Measurements from ENCODE around the gene NDFIP2. TPM values are rescaled to one million over a fixed set of nuclear protein-coding genes. Genes with fewer than 3 reads are reported as not detected.
"Not testable (repeated sequence)": the region's sequence is repeated elsewhere in the genome, so short reads cannot be mapped to it uniquely, and the experiment has no call there.

NDFIP2 gene
- total RNA-seq, 2 donors from 2014 or later, result 107 to 152 TPM

DNA sequence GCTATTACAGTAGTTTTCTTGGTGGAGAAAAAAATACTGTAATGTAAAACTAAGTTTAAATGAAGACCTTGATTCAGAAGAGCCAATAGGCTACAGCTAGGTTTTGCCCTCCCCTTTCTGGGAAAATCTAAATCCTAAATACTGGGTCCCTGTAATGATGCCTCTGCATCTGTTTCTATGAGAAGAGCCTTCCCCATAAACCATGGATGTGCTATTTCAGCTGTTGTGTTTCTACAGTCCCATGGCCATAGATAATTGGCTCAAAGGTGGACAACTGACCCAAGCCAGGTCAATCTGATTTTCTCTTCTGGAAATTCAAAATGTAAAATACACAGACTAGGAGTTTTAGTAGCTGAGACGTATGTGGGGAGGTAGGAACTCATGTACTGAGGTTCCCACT is 101.9 kb downstream of the NDFIP2 start:
- Mint-ChIP-seq H3K27ac (no peak overlapping the region), H3K9me3 (peaks cover 0 to 4% of the 10 kb centered on the region in 2 donors), H3K36me3 (no peaks in the 10 kb centered on the region)
- DNase-seq (ENCODE audit: low spot score in 2 of 2) (no peak), ATAC-seq (no peak)

DNA sequence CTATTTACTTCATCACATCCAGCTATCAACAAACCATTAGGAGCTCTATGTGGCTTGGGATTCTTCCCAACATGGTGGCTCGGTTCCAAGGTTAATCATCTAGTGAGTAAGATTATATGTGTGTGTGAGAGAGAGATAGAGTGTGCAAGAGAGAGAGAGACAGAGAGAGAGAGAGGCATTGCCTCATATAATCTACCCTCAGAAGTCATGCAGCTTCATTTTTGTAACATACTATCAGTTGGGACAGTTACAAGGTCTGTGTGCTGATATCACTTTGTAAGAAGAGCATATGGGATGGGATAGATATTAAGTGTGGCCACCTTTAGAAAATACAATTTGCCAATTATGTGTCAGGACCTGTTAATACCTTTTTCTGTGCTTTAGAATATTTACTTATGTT is 104.1 kb downstream of the NDFIP2 start:
- no peak for ATAC-seq
- H3K9me3 Mint-ChIP-seq, result peaks cover 4 to 7% of the 10 kb centered on the region in 2 donors
- DNase-seq (ENCODE audit: low spot score in 2 of 2), result no peak
- H3K36me3 Mint-ChIP-seq, result no peaks in the 10 kb centered on the region
- H3K27ac Mint-ChIP-seq, result no peak overlapping the region

DNA sequence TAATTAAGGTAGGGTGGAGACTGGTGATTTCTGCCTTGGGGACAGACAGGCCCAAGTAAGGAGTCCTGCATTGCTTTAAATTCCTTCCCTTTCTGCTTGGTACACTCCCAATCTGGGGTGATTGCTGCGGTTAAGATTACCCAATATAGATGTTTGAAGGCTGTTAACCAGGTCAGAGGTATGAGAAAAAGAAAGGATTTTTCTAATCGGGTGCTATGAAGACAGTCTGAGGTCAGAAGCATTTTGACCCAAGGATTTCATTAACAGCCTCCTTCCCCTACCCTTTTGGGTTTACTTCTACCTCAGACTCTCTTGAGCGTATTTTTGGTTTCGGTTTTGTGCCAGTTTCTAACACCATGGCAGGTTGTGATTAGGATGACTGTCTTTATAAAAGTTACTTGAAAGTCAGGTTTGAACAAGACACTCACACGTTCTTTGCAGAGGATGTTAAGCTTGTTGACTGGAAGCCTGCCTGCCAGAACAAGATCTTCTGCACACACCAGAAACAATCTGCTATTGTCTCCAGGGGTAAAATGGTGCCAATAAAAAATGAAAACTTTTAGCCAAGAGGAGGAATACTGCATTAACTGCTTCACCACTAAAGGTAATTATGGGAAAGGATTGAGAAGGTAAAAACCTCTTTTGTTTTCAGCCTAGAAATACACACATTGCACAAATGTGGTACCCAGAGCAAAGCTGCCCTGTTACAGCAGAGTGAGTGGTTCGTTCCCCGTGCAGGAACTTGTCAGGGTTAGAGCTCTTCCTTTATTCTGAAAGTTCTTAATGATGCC is 108.8 kb downstream of the NDFIP2 start:
- H3K27ac Mint-ChIP-seq, result no peak overlapping the region
- H3K36me3 Mint-ChIP-seq, result no peaks in the 10 kb centered on the region
- DNase-seq (ENCODE audit: low spot score in 2 of 2) (no peak), ATAC-seq (no peak)
- peaks cover 3 to 7% of the 10 kb centered on the region in 2 donors for H3K9me3 Mint-ChIP-seq

DNA sequence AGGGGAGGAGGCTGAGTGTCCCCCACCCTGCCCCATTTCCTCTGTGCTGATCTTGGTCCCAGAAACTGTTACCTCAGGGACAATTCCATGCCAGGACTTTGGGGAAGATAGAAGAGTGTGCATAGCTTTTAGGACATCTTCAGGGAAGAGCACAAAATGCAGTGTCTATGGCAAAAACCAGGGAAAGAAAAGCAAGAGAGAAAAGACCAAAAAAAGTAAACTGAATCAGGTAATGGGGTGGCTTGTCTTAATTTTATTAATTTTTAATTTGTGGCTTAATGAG is 109.4 kb downstream of the NDFIP2 start:
- ATAC-seq (no peak), DNase-seq (ENCODE audit: low spot score in 2 of 2) (no peak)
- Mint-ChIP-seq H3K36me3 (no peaks in the 10 kb centered on the region), H3K27ac (no peak overlapping the region), H3K9me3 (peaks cover 0 to 7% of the 10 kb centered on the region in 2 donors)

DNA sequence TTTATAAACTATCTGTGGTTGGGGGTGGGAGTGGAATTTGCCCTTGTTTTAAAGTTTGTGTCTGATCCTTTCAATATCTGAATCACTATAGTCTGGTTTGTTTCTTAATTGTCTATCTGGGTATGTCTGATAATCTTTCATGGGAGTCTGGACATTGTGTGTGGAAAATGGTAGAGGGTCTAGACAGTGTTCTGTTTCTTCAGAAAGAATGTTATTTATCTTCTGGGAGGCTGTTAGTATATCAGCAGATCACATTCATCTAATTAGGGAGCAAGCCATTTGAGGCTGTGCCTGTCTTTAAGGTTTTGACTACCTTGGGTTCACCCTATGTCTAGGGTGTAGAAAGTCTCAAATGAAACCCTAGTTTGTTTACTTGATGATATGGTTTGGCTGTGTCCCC is 110.5 kb downstream of the NDFIP2 start:
- H3K9me3 Mint-ChIP-seq, result peaks cover 0 to 7% of the 10 kb centered on the region in 2 donors
- no peaks in the 10 kb centered on the region for H3K36me3 Mint-ChIP-seq
- no peak overlapping the region for H3K27ac Mint-ChIP-seq
- no peak for ATAC-seq
- no peak for DNase-seq (ENCODE audit: low spot score in 2 of 2)

DNA sequence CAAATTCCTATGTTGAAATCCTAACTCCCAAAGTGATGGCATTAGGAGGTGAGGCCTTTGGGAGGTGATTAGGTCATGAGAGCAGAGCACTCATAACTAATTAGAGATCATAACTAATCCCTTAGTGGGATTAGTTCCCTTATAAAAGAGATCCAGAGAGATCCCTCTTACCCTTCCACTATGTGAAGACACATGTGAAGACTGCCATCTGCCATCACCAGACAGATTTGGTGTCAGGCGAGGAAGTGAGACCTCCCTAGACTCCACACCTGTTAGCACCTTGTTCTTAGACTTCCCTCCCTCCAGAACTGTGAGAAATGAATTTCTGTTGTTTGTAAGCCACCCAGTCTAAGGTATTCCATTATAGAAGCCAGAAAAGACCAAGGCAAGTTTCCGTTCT is 112.2 kb downstream of the NDFIP2 start:
- DNase-seq (ENCODE audit: low spot score in 2 of 2), result no peak
- Mint-ChIP-seq H3K9me3 (peaks cover 0 to 7% of the 10 kb centered on the region in 2 donors), H3K36me3 (no peaks in the 10 kb centered on the region), H3K27ac (no peak overlapping the region)
- ATAC-seq, result no peak

DNA sequence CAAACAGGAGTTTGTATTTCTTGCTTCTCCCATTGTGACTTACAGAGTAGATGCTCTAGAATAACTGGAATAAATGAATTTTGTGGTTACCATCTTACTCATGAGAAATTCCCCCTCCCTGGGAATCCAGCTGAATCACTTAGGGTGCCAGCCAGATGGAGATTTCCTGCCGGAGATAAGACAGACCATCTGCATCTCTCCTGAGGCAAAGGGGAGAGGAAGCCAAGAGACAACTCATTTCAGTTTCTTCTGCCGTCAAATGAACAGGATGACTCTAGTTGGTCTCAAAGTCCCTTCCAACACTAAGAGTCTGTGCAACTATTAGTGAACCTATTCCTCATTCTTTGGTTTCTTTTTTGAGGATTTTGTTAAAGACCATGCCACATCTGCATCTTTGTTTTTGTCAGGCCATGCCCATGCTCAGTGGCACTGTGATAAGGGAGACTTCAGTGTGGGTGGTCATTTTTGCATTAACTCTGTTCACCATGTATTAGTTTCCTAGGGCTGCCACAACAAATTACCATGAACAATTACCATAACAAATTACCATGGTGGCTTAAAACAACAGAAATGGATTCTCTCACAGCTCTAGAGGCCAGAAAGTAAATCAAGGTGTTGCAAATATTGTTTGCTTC is 112.8 kb downstream of the NDFIP2 start:
- ATAC-seq (no peak), DNase-seq (ENCODE audit: low spot score in 2 of 2) (no peak)
- Mint-ChIP-seq H3K27ac (no peak overlapping the region), H3K36me3 (no peaks in the 10 kb centered on the region), H3K9me3 (peaks cover 0 to 1% of the 10 kb centered on the region in 2 donors)

DNA sequence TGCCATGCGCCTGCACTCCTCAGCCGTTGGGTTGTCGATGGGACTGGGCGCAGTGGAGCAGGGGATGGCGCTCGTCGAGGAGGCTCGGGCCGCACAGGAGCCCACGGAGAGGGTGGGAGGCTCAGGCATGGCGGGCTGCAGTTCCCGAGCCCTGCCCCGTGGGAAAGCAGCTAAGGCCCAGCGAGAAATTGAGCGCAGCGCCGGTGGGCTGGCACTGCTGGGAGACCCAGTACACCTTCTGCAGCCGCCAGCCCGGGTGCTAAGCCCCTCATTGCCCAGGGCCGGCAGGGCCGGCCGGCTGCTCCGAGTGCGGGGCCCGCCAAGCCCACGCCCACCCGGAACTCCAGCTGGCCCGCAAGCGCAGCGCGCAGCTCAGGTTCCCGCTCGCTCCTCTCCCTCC is 119.2 kb downstream of the NDFIP2 start:
- not testable (repeated sequence) for H3K27ac Mint-ChIP-seq; H3K36me3 Mint-ChIP-seq; ATAC-seq; DNase-seq (ENCODE audit: low spot score in 2 of 2); H3K9me3 Mint-ChIP-seq

DNA sequence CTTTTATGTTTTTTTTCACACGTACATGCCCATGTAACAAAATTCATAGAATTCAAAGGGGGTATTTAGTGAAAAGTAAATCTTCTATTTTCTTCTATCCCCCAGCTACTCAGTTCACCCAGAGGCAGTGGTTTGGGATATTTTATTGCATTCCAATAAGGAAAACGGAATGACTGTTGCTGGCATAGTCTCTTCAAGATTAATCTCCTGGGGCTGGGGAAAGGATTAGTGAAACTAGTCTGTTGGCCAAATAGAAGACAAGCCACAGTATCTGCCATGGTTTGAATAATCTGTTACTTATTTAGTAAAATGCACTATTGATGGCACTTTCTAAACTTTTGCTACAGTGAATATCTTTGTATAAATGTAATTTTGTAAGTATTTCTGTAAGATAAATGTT is 122.0 kb downstream of the NDFIP2 start:
- Mint-ChIP-seq H3K36me3 (no peaks in the 10 kb centered on the region), H3K27ac (no peak overlapping the region), H3K9me3 (no peaks in the 10 kb centered on the region)
- DNase-seq (ENCODE audit: low spot score in 2 of 2) (no peak), ATAC-seq (no peak)

DNA sequence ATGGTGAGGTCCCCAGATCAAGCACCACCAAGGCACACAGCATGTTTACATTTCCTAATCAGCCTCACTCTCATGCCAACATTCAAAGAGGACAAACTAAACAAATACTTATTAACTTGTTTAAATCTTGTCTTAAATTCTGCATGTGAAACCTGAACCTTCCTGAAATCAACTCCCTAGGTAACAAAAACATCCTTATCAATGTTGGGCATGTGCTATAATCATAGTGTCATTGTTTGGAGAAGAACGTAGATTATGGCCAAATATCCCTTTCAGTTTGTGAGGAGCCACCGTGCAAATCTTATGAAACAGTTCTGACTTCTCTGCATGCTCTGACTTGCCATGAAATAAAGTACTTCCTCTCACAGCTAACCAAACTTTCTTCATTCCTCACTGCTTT is 123.8 kb downstream of the NDFIP2 start:
- no peaks in the 10 kb centered on the region for H3K9me3 Mint-ChIP-seq
- H3K27ac Mint-ChIP-seq, result no peak overlapping the region
- no peaks in the 10 kb centered on the region for H3K36me3 Mint-ChIP-seq
- ATAC-seq (no peak), DNase-seq (ENCODE audit: low spot score in 2 of 2) (no peak)

Other genes with a start within 250 kb of the NDFIP2 start
- gene RBM26, start 74.9 kb upstream of the NDFIP2 start, total RNA-seq, result 10 to 100 TPM; 69.4 to 71.1 TPM

All from activated naive CD4-positive, alpha-beta T cell treated with anti-CD3 and anti-CD28 coated beads, Interleukin-2, amount 50 U/mL, for 72 hours (primary cell).